ENCODE measurements around the gene GOLPH3. TPM values are rescaled to one million over a fixed set of nuclear protein-coding genes. Genes with fewer than 3 reads are reported as not detected.

GOLPH3 gene
- total and polyA plus RNA-seq, 7 experiments from 2014 or later, result 46.9 to 86.1 (median 60.8) TPM

- Histone ChIP-seq H3K4me3 (ENCODE audit: low read length) (no peak overlapping the region), H3K27ac (ENCODE audit: low read depth, low read length) (no peak overlapping the region), H3K9me3 (ENCODE audit: control insufficient read depth in 2 of 3, low read length in 3 of 3) (no peaks in the 10 kb centered on the region), H3K4me1 (ENCODE audit: control insufficient read depth in 2 of 2, insufficient read depth in 2 of 2, low read length in 2 of 2) (no peaks in the 10 kb centered on the region), H3K36me3 (ENCODE audit: control insufficient read depth in 2 of 3, insufficient read depth in 3 of 3, low read length in 3 of 3) (no peaks in the 10 kb centered on the region), H3K27me3 (ENCODE audit: control insufficient read depth in 2 of 2, insufficient read depth in 2 of 2, low read length in 2 of 2) (no peaks in the 10 kb centered on the region)
- H3K4me1 Mint-ChIP-seq, result peaks cover 0 to 8% (median 0%) of the 10 kb centered on the region in 7 donors
- intact Hi-C loops (cut with micrococcal nuclease), result no loop called here
- no peak overlapping the region for H3K4me3 Mint-ChIP-seq
- H3K9me3 Mint-ChIP-seq, result no peaks in the 10 kb centered on the region
- DNase-seq (no peak), ATAC-seq (no peak)
- no peak overlapping the region for H3K27ac Mint-ChIP-seq
- no peaks in the 10 kb centered on the region for H3K36me3 Mint-ChIP-seq
- H3K27me3 Mint-ChIP-seq, result peaks cover 9 to 26% (median 10%) of the 10 kb centered on the region in 5 donors
- CTCF ChIA-PET, result interaction anchor here (0.6 kb wide), 1 partner anchor 46 kb away, joined by 3 read pairs; no protein-coding TSS in a partner anchor
- POLR2A ChIA-PET, result no interaction called here
These were observed 21.1 kb upstream of the GOLPH3 start for GRCh38 chr5:32195265-32195664.

GRCh38 chr5:32193591-32193990, 19.5 kb upstream of the GOLPH3 start:
- Histone ChIP-seq H3K27ac (ENCODE audit: low read depth, low read length) (no peak overlapping the region), H3K27me3 (ENCODE audit: control insufficient read depth in 2 of 2, insufficient read depth in 2 of 2, low read length in 2 of 2) (no peaks in the 10 kb centered on the region), H3K9me3 (ENCODE audit: control insufficient read depth in 2 of 3, low read length in 3 of 3) (no peaks in the 10 kb centered on the region), H3K4me1 (ENCODE audit: control insufficient read depth in 2 of 2, insufficient read depth in 2 of 2, low read length in 2 of 2) (no peaks in the 10 kb centered on the region), H3K36me3 (ENCODE audit: control insufficient read depth in 2 of 3, insufficient read depth in 3 of 3, low read length in 3 of 3) (no peaks in the 10 kb centered on the region), H3K4me3 (ENCODE audit: low read length) (no peak overlapping the region)
- POLR2A ChIA-PET, result interaction anchor here (0.6 kb wide), 1 partner anchor 272 kb away, joined by 3 read pairs; no protein-coding TSS in a partner anchor
- DNase-seq (no peak), ATAC-seq (peak; percentile 57)
- H3K27ac Mint-ChIP-seq, result no peak overlapping the region
- peaks cover 9 to 22% (median 10%) of the 10 kb centered on the region in 5 donors for H3K27me3 Mint-ChIP-seq
- peaks cover 0 to 1% (median 0%) of the 10 kb centered on the region in 11 donors for H3K9me3 Mint-ChIP-seq
- no peak overlapping the region for H3K4me3 Mint-ChIP-seq
- peaks cover 0 to 7% (median 0%) of the 10 kb centered on the region in 7 donors for H3K4me1 Mint-ChIP-seq
- intact Hi-C loops (cut with micrococcal nuclease), result no loop called here
- peaks cover 0 to 1% (median 0%) of the 10 kb centered on the region in 5 donors for H3K36me3 Mint-ChIP-seq
- CTCF ChIA-PET, result no interaction called here

GRCh38 chr5:32190095-32190494, 16.0 kb upstream of the GOLPH3 start:
- Mint-ChIP-seq H3K27me3 (peaks cover 9 to 21% (median 10%) of the 10 kb centered on the region in 5 donors), H3K4me1 (peaks cover 0 to 7% (median 0%) of the 10 kb centered on the region in 7 donors), H3K9me3 (peaks cover 0 to 8% (median 0%) of the 10 kb centered on the region in 11 donors), H3K36me3 (peaks cover 0 to 4% (median 0%) of the 10 kb centered on the region in 5 donors), H3K4me3 (no peak overlapping the region), H3K27ac (no peak overlapping the region)
- Histone ChIP-seq H3K4me3 (ENCODE audit: low read length) (no peak overlapping the region), H3K27me3 (ENCODE audit: control insufficient read depth in 2 of 2, insufficient read depth in 2 of 2, low read length in 2 of 2) (no peaks in the 10 kb centered on the region), H3K4me1 (ENCODE audit: control insufficient read depth in 2 of 2, insufficient read depth in 2 of 2, low read length in 2 of 2) (no peaks in the 10 kb centered on the region), H3K9me3 (ENCODE audit: control insufficient read depth in 2 of 3, low read length in 3 of 3) (no peaks in the 10 kb centered on the region), H3K27ac (ENCODE audit: low read depth, low read length) (no peak overlapping the region), H3K36me3 (ENCODE audit: control insufficient read depth in 2 of 3, insufficient read depth in 3 of 3, low read length in 3 of 3) (no peaks in the 10 kb centered on the region)
- POLR2A ChIA-PET, result interaction anchor here (0.6 kb wide), 1 partner anchor 176 kb away, joined by 11 read pairs; no protein-coding TSS in a partner anchor
- CTCF ChIA-PET, result interaction anchor here (0.7 kb wide), 1 partner anchor 294 kb away, joined by 7 read pairs; no protein-coding TSS in a partner anchor
- DNase-seq (no peak), ATAC-seq (no peak)
- intact Hi-C loops (cut with micrococcal nuclease), result no loop called here

- H3K4me1 ChIP-seq (ENCODE audit: control insufficient read depth in 2 of 2, insufficient read depth in 2 of 2, low read length in 2 of 2), result no peaks in the 10 kb centered on the region
- Mint-ChIP-seq H3K27me3 (peaks cover 0 to 5% (median 0%) of the 10 kb centered on the region in 5 donors), H3K9me3 (peaks cover 0 to 8% (median 0%) of the 10 kb centered on the region in 11 donors), H3K4me1 (peaks cover 0 to 5% (median 0%) of the 10 kb centered on the region in 7 donors), H3K27ac (no peak overlapping the region), H3K36me3 (peaks cover 0 to 4% (median 0%) of the 10 kb centered on the region in 5 donors), H3K4me3 (no peak overlapping the region)
- CTCF ChIA-PET, result no interaction called here
- POLR2A ChIA-PET, result interaction anchor here (0.6 kb wide), 1 partner anchor 313 kb away, joined by 5 read pairs; no protein-coding TSS in a partner anchor
- no peak overlapping the region for H3K4me3 ChIP-seq (ENCODE audit: low read length)
- intact Hi-C loops (cut with micrococcal nuclease), result no loop called here
- no peak overlapping the region for H3K27ac ChIP-seq (ENCODE audit: low read depth, low read length)
- DNase-seq (no peak), ATAC-seq (no peak)
- no peaks in the 10 kb centered on the region for H3K9me3 ChIP-seq (ENCODE audit: control insufficient read depth in 2 of 3, low read length in 3 of 3)
- no peaks in the 10 kb centered on the region for H3K27me3 ChIP-seq (ENCODE audit: control insufficient read depth in 2 of 2, insufficient read depth in 2 of 2, low read length in 2 of 2)
- H3K36me3 ChIP-seq (ENCODE audit: control insufficient read depth in 2 of 3, insufficient read depth in 3 of 3, low read length in 3 of 3), result no peaks in the 10 kb centered on the region
These were observed 13.6 kb upstream of the GOLPH3 start for GRCh38 chr5:32187675-32188074.

DNA sequence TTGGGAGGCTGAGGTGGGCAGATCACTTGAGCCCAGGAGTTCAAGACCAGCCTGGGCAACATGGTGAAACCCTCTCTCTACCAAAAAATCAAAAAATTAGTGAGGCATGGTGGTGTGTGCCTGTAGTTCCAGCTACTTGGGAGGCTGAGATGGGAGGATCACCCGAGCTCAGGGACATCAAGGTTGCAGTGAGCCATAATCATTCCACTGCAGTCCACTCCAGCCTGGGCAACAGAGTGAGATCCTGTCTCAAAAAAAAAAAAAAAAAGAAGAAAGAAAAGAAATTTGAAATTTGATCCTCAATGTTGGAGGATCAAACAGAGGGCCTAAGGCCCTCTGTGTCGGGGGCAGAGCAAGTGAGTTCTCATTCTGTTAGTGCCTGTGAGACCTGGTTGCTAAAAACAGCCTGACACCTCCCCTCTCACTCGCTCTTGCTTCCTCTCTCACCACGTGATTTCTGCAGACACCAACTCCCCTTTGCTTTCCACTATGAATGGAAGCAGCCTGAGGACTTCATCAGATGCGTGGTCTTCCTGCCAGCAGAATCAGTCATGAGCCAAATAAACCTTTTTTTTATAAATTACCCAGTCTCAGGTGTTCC, 8.4 kb upstream of the GOLPH3 start:
- intact Hi-C loops (cut with micrococcal nuclease), result no loop called here
- CTCF ChIA-PET, result no interaction called here
- POLR2A ChIA-PET, result interaction anchor here (0.9 kb wide), 1 partner anchor 423 kb away, joined by 3 read pairs; no protein-coding TSS in a partner anchor

DNA sequence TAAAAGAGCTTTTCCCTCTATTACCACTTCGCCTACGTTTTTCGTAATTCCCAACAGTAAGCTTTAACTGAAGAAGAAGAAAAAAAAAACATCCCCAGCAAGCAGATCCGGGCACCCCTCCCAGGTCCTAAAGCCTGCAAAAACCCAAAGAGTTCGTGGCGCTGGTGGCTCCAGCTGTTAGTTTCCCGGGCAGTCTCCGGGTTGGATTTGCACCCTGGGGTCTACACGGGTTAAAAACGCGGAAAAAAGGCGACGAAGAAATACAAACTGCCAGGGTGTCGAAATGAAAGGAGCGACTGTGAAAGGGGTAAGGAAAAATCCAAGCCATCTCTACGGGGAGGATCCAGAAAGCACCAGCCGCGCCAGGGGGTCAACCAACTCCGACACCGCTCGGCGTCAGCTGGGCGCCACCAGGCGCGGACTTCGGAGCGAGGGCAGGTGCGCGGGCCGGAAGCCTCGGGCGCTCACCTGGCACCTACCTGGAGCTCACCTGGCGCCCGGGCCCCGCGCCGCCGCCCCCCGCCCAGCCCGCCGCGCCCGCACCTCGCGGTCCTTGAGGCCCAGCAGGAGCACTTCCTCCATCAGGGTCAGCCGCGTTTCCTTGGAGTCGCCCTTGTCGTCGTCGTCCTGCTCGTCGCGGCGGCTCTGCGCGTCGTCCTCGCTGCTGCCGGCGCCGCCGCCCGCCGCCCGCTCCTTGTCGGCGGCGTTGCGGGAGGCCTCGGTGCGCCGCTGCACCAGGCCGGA, 680 bp downstream of the GOLPH3 start:
- intact Hi-C loops (cut with micrococcal nuclease), result loop anchor here (1.0 to 10.0 kb wide), 18 partner anchors 38 to 1831 kb away; partner anchors contain the start of genes C5orf22 (in 2 of the 2), DROSHA (in 2 of the 2), ZFR (in 2 of the 2) and AMACR (in 1 of the 2)
- H3K27ac Mint-ChIP-seq, result peak overlapping the region; percentile 94 to 99 (median 98)
- Histone ChIP-seq H3K27ac (ENCODE audit: low read depth, low read length) (peak overlapping the region; percentile 100), H3K4me3 (ENCODE audit: low read length) (peak overlapping the region; percentile 87), H3K36me3 (ENCODE audit: control insufficient read depth in 2 of 3, insufficient read depth in 3 of 3, low read length in 3 of 3) (peaks cover 0 to 12% (median 0%) of the 10 kb centered on the region in 3 experiments), H3K9me3 (ENCODE audit: control insufficient read depth in 2 of 3, low read length in 3 of 3) (no peaks in the 10 kb centered on the region), H3K4me1 (ENCODE audit: control insufficient read depth in 2 of 2, insufficient read depth in 2 of 2, low read length in 2 of 2) (peaks cover 7 to 8% of the 10 kb centered on the region in 2 donors), H3K27me3 (ENCODE audit: control insufficient read depth in 2 of 2, insufficient read depth in 2 of 2, low read length in 2 of 2) (no peaks in the 10 kb centered on the region)
- ChIA-PET POLR2A (interaction anchor here (0.6 to 2.8 kb wide), 12 partner anchors 7 to 652 kb away, joined by 3 to 11 read pairs (median 4); partner anchors contain the start of genes C5orf22, DROSHA, MTMR12 and SUB1), CTCF (interaction anchor here (0.6 kb wide), 1 partner anchor 190 kb away, joined by 3 read pairs; no protein-coding TSS in a partner anchor)
- H3K27me3 Mint-ChIP-seq, result peaks cover 0 to 6% (median 2%) of the 10 kb centered on the region in 5 donors
- ATAC-seq (peak; percentile 17), DNase-seq (peak in 7 of 9 donors; percentile 18 to 48 (median 33))
- H3K9me3 Mint-ChIP-seq, result no peaks in the 10 kb centered on the region
- H3K4me3 Mint-ChIP-seq, result peak overlapping the region; percentile 85 to 100 (median 98)
- peaks cover 4 to 38% (median 25%) of the 10 kb centered on the region in 5 donors for H3K36me3 Mint-ChIP-seq
- peaks cover 24 to 54% (median 41%) of the 10 kb centered on the region in 7 donors for H3K4me1 Mint-ChIP-seq

More for the DNA sequence above, 8.4 kb upstream of the GOLPH3 start:
- Mint-ChIP-seq H3K36me3 (peaks cover 0 to 8% (median 0%) of the 10 kb centered on the region in 5 donors), H3K27ac (no peak overlapping the region), H3K9me3 (peaks cover 0 to 4% (median 0%) of the 10 kb centered on the region in 11 donors), H3K4me3 (no peak overlapping the region), H3K27me3 (peaks cover 0 to 6% (median 3%) of the 10 kb centered on the region in 5 donors), H3K4me1 (peaks cover 0 to 8% (median 0%) of the 10 kb centered on the region in 7 donors)
- DNase-seq (no peak), ATAC-seq (peak; percentile 42)
- H3K36me3 ChIP-seq (ENCODE audit: control insufficient read depth in 2 of 3, insufficient read depth in 3 of 3, low read length in 3 of 3), result no peaks in the 10 kb centered on the region
- H3K27me3 ChIP-seq (ENCODE audit: control insufficient read depth in 2 of 2, insufficient read depth in 2 of 2, low read length in 2 of 2), result no peaks in the 10 kb centered on the region
- no peak overlapping the region for H3K4me3 ChIP-seq (ENCODE audit: low read length)
- H3K4me1 ChIP-seq (ENCODE audit: control insufficient read depth in 2 of 2, insufficient read depth in 2 of 2, low read length in 2 of 2), result no peaks in the 10 kb centered on the region
- no peak overlapping the region for H3K27ac ChIP-seq (ENCODE audit: low read depth, low read length)
- no peaks in the 10 kb centered on the region for H3K9me3 ChIP-seq (ENCODE audit: control insufficient read depth in 2 of 3, low read length in 3 of 3)

All from naive thymus-derived CD4-positive, alpha-beta T cell (primary cell).